HepG2 (cell line): ENCODE results near the gene STK25. TPM values are rescaled to one million over a fixed set of nuclear protein-coding genes. Genes with fewer than 3 reads are reported as not detected.

ENCODE experiments used
- ASH2L ChIP-seq: fragments of 300-600, 200-600 bp; sonication (generic); IDR thresholded peaks from 2 replicates; pipeline ENCODE4 v1.7.0; 2017; ENCODE audit warnings: low read depth, mild to moderate bottlenecking, moderate library complexity, mixed read lengths, low read length; ENCODE audit not compliant: insufficient read length
- CSRNP2 ChIP-seq: sonication (generic); formaldehyde crosslinking; conservative IDR thresholded peaks from 2 replicates; pipeline ENCODE4 v1.8.0; 2022; ENCODE audit warnings: low read depth, missing genetic modification reagents
- HOMEZ ChIP-seq: IDR thresholded peaks from 2 replicates; pipeline ENCODE4 v1.6.1; 2016; ENCODE audit warnings: low read depth
- JUNB ChIP-seq: sonication (generic); formaldehyde crosslinking; IDR thresholded peaks from 2 replicates; pipeline ENCODE4 v1.8.0; 2022; ENCODE audit warnings: missing genetic modification reagents, mild to moderate bottlenecking, borderline replicate concordance
- KMT2A ChIP-seq: sonication (generic); formaldehyde crosslinking; IDR thresholded peaks from 2 replicates; pipeline ENCODE4 v1.4.0; 2020; ENCODE audit warnings: missing genetic modification reagents
- MIXL1 ChIP-seq: IDR thresholded peaks from 2 replicates; pipeline ENCODE4 v1.6.1; 2016
- ONECUT2 ChIP-seq: sonication (generic); formaldehyde crosslinking; IDR thresholded peaks from 2 replicates; pipeline ENCODE4 v1.4.0; 2020; ENCODE audit warnings: missing genetic modification reagents
- SMAD9 ChIP-seq: sonication (generic); formaldehyde crosslinking; IDR thresholded peaks from 2 replicates; pipeline ENCODE4 v1.5.1; 2020; ENCODE audit warnings: mild to moderate bottlenecking, missing genetic modification reagents
- SMARCC2 ChIP-seq: fragments of 450-650 bp; IDR thresholded peaks from 2 replicates; pipeline ENCODE4 v1.6.1; 2017; ENCODE audit warnings: antibody characterized with exemption, mild to moderate bottlenecking
- SRSF9 ChIP-seq: fragments of 200-400 bp; formaldehyde crosslinking; IDR thresholded peaks from 2 replicates; pipeline ENCODE4 v1.6.1; 2018; ENCODE audit warnings: borderline replicate concordance, mild to moderate bottlenecking, low read depth, low read length; ENCODE audit not compliant: insufficient read depth, poor library complexity, severe bottlenecking
- SUZ12 ChIP-seq: fragments of 150-350 bp; IDR thresholded peaks from 2 replicates; pipeline ENCODE4 v1.6.1; 2014; ENCODE audit warnings: low read depth, low read length
- TP53 ChIP-seq: sonication (generic); formaldehyde crosslinking; conservative IDR thresholded peaks from 2 replicates; pipeline ENCODE4 v1.4.0; 2020; ENCODE audit warnings: missing genetic modification reagents
- TSC22D2 ChIP-seq: sonication (generic); formaldehyde crosslinking; IDR thresholded peaks from 2 replicates; pipeline ENCODE4 v1.5.1; 2020; ENCODE audit warnings: missing genetic modification reagents, mild to moderate bottlenecking, borderline replicate concordance
- ZFY ChIP-seq: sonication (generic); formaldehyde crosslinking; IDR thresholded peaks from 2 replicates; pipeline ENCODE4 v1.4.0; 2020; ENCODE audit warnings: missing genetic modification reagents
- ZNF317 ChIP-seq: sonication (generic); formaldehyde crosslinking; IDR thresholded peaks from 2 replicates; pipeline ENCODE4 v1.5.0; 2020; ENCODE audit warnings: mild to moderate bottlenecking, missing genetic modification reagents
- ZNF337 ChIP-seq: sonication (generic); formaldehyde crosslinking; IDR thresholded peaks from 2 replicates; pipeline ENCODE4 v1.5.1; 2020; ENCODE audit warnings: missing genetic modification reagents, low read depth, mild to moderate bottlenecking, borderline replicate concordance
- polyA plus RNA-seq, 8 experiments: library from polyadenylated mRNA; depleted of rRNA in 3 of 8; stranded (reverse) in 7 of 8; unstranded in 1 of 8; fragments of >200 nt; fragmentation: Illumina TruSeq in 4 of 8; extraction: Trizol in 4 of 8; gene quantifications; 2 replicates each; pipeline versions ENCODE4 v1.2.1 to v1.2.3, GENCODE V29; 2011 to 2016; ENCODE audit warnings: low read depth in 4 of 8, missing spikeins in 1 of 8, mixed read lengths in 1 of 8; ENCODE audit not compliant: insufficient read depth in 1 of 8
- total RNA-seq, 5 experiments: library from RNA; depleted of rRNA; stranded (reverse); fragments of >200 nt; fragmentation: Illumina TruSeq; extraction: Trizol; gene quantifications; 2 replicates each; pipeline ENCODE4 v1.2.3, GENCODE V29; 2016; ENCODE audit warnings: low read depth in 1 of 5
- TF ChIP-seq, protein P1 (sequence below): sonication (generic); formaldehyde crosslinking; IDR thresholded peaks from 2 replicates; pipeline ENCODE4 v1.9.0; 2021; ENCODE audit warnings: mild to moderate bottlenecking, missing genetic modification reagents
- TF ChIP-seq, protein P2 (sequence below): sonication (generic); formaldehyde crosslinking; conservative IDR thresholded peaks from 2 replicates; pipeline ENCODE4 v1.4.0; 2020; ENCODE audit warnings: missing genetic modification reagents

STK25 gene
- total and polyA plus RNA-seq, 2 of the 13 experiments (the other 11 are each of a cell fraction or from before 2014, with no cell fraction given) = 177 to 481 TPM

DNA sequence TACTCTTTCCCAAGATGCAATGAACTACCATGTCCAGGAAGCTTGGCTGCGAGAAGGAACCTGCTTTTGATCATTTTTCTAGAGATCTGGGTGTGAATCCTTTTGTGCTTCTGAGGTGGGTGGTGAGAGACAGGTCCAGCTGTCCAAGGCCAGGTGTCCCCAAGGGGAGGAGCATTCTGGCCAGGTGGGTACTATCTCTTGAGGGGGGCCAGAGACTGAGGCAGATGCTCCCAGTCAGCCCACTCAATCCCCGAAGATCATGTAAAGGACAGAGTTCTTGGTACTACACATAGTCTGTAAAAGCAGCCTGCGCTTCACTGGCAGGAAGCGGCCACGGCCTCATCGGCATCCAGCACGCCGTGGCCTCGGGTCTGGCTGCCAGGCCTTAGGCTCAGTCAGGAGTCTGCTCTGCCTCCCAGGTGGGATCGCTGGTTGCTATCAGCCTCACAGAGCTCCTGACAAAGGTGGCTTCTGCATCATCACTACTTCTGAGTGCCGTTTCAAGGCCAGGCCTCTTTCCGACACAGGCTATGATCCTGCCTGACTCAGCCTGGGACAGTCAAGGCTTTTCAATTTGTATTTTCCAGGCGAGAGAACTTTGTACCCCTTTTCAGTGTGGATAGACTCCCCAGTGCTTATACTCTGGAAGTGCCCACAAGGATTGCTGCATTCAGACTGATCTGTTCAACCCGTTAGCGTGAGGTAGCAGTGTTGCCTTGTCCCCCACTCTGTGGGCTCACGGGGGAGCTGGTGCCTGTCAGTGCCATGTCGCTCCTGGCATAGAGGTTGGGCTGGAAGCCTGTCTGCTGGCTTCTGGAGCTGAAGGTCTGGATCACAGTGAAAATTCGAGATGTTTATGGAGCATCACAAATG, 29.1 kb downstream of the STK25 start (continued):
- TF ChIP-seq CSRNP2 (CRISPR knock-in tag) (no peak), SUZ12 (no peak), TSC22D2 (CRISPR knock-in tag) (0 out of 2 replicates have a peak, but pooled peaks have one; percentile 30), ZFY (peak; percentile 61; the same call in 1 of the 2 replicates), HOMEZ (CRISPR knock-in tag) (no peak), SMARCC2 (no peak), TP53 (CRISPR knock-in tag) (no peak), SRSF9 (no peak), ASH2L (no peak), ONECUT2 (CRISPR knock-in tag) (no peak), SMAD9 (no peak), JUNB (no peak), KMT2A (CRISPR knock-in tag) (no peak; the same call in 1 of the 2 replicates), MIXL1 (CRISPR knock-in tag) (no peak), ZNF337 (CRISPR knock-in tag) (no peak), ZNF317 (CRISPR knock-in tag) (no peak)
- TF ChIP-seq, protein P1, sequence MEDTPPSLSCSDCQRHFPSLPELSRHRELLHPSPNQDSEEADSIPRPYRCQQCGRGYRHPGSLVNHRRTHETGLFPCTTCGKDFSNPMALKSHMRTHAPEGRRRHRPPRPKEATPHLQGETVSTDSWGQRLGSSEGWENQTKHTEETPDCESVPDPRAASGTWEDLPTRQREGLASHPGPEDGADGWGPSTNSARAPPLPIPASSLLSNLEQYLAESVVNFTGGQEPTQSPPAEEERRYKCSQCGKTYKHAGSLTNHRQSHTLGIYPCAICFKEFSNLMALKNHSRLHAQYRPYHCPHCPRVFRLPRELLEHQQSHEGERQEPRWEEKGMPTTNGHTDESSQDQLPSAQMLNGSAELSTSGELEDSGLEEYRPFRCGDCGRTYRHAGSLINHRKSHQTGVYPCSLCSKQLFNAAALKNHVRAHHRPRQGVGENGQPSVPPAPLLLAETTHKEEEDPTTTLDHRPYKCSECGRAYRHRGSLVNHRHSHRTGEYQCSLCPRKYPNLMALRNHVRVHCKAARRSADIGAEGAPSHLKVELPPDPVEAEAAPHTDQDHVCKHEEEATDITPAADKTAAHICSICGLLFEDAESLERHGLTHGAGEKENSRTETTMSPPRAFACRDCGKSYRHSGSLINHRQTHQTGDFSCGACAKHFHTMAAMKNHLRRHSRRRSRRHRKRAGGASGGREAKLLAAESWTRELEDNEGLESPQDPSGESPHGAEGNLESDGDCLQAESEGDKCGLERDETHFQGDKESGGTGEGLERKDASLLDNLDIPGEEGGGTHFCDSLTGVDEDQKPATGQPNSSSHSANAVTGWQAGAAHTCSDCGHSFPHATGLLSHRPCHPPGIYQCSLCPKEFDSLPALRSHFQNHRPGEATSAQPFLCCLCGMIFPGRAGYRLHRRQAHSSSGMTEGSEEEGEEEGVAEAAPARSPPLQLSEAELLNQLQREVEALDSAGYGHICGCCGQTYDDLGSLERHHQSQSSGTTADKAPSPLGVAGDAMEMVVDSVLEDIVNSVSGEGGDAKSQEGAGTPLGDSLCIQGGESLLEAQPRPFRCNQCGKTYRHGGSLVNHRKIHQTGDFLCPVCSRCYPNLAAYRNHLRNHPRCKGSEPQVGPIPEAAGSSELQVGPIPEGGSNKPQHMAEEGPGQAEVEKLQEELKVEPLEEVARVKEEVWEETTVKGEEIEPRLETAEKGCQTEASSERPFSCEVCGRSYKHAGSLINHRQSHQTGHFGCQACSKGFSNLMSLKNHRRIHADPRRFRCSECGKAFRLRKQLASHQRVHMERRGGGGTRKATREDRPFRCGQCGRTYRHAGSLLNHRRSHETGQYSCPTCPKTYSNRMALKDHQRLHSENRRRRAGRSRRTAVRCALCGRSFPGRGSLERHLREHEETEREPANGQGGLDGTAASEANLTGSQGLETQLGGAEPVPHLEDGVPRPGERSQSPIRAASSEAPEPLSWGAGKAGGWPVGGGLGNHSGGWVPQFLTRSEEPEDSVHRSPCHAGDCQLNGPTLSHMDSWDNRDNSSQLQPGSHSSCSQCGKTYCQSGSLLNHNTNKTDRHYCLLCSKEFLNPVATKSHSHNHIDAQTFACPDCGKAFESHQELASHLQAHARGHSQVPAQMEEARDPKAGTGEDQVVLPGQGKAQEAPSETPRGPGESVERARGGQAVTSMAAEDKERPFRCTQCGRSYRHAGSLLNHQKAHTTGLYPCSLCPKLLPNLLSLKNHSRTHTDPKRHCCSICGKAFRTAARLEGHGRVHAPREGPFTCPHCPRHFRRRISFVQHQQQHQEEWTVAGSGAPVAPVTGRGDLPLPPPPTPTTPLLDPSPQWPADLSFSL (CRISPR knock-in tag) = no peak
- TF ChIP-seq, protein P2, sequence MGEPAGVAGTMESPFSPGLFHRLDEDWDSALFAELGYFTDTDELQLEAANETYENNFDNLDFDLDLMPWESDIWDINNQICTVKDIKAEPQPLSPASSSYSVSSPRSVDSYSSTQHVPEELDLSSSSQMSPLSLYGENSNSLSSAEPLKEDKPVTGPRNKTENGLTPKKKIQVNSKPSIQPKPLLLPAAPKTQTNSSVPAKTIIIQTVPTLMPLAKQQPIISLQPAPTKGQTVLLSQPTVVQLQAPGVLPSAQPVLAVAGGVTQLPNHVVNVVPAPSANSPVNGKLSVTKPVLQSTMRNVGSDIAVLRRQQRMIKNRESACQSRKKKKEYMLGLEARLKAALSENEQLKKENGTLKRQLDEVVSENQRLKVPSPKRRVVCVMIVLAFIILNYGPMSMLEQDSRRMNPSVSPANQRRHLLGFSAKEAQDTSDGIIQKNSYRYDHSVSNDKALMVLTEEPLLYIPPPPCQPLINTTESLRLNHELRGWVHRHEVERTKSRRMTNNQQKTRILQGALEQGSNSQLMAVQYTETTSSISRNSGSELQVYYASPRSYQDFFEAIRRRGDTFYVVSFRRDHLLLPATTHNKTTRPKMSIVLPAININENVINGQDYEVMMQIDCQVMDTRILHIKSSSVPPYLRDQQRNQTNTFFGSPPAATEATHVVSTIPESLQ (CRISPR knock-in tag) = no peak
